GM12864 (cell line): Measurements from ENCODE around the gene FAM110C.
"Not testable (repeated sequence)": the region's sequence is repeated elsewhere in the genome, so short reads cannot be mapped to it uniquely, and the experiment has no call there.

ENCODE experiments used
- DNase-seq: peaks from one replicate; pipeline ENCODE4 v3.0.0-alpha.2; 2011; ENCODE audit warnings: low read depth
- H3K4me3 ChIP-seq: 2 replicates; pipeline ENCODE4 v1.5.1; 2011; ENCODE audit warnings: mild to moderate bottlenecking, low read depth, low read length, control low read depth
- CTCF ChIP-seq: IDR thresholded peaks from 2 replicates; pipeline ENCODE4 v1.5.1; 2011; ENCODE audit warnings: low read depth, mild to moderate bottlenecking, moderate library complexity, low read length, control low read depth, inconsistent platforms; ENCODE audit errors: missing control alignments

Gene FAM110C

GRCh38 chr2:80378-80777, 34.1 kb upstream of the FAM110C start:
- no peak for DNase-seq
- no peak for TF ChIP-seq CTCF
- H3K4me3 ChIP-seq, result no peak overlapping the region

- TF ChIP-seq CTCF, result no peak
- no peak overlapping the region for H3K4me3 ChIP-seq
- DNase-seq, result no peak
These were observed 25.2 kb upstream of the FAM110C start for GRCh38 chr2:71309-72035.

- TF ChIP-seq CTCF, result no peak
- no peak overlapping the region for H3K4me3 ChIP-seq
- no peak for DNase-seq
These were observed 23.4 kb upstream of the FAM110C start for GRCh38 chr2:69366-70344.

- DNase-seq, H3K4me3 ChIP-seq: not testable (repeated sequence)
These were observed 22.3 kb upstream of the FAM110C start for GRCh38 chr2:68637-69036.

GRCh38 chr2:66853-67252, 20.5 kb upstream of the FAM110C start:
- no peak for TF ChIP-seq CTCF
- H3K4me3 ChIP-seq, result no peak overlapping the region
- no peak for DNase-seq

GRCh38 chr2:65121-65520, 18.8 kb upstream of the FAM110C start:
- H3K4me3 ChIP-seq, result no peak overlapping the region
- no peak for DNase-seq
- TF ChIP-seq CTCF, result no peak

- no peak for TF ChIP-seq CTCF
- no peak for DNase-seq
- H3K4me3 ChIP-seq, result no peak overlapping the region
These were observed 9.5 kb upstream of the FAM110C start for GRCh38 chr2:55587-56448.
